Fibroblast of skin of left quadriceps (primary cell): Measurements from ENCODE around the gene ASCL3.
"Not testable (repeated sequence)": the region's sequence is repeated elsewhere in the genome, so short reads cannot be mapped to it uniquely, and the experiment has no call there.

Experiments
- DNase-seq, 2 experiments: peaks; one replicate each; pipeline ENCODE4 v3.0.0-alpha.2; 2013; ENCODE audit warnings: low read depth in 2 of 2

Gene ASCL3

GRCh38 chr11:8910649-8911026 is 32.2 kb downstream of the ASCL3 start:
- DNase-seq, result no peak

GRCh38 chr11:8908099-8908498 is 34.7 kb downstream of the ASCL3 start:
- DNase-seq, result no peak

GRCh38 chr11:8907116-8907515 is 35.7 kb downstream of the ASCL3 start:
- DNase-seq, result no peak

- peak; percentile 58 to 61 for DNase-seq
These were observed 37.2 kb downstream of the ASCL3 start for GRCh38 chr11:8905528-8906165.

GRCh38 chr11:8899119-8899753 is 43.6 kb downstream of the ASCL3 start:
- DNase-seq, result no peak

- not testable (repeated sequence) for DNase-seq
These were observed 51.6 kb downstream of the ASCL3 start for GRCh38 chr11:8891185-8891584.
